Measurements from ENCODE around the gene ISYNA1.

Gene ISYNA1

GRCh38 chr19:18390065-18390907, 47.6 kb downstream of the ISYNA1 start:
- no peak for DNase-seq

- DNase-seq, result no peak
Measured at GRCh38 chr19:18389726-18390064, 48.2 kb downstream of the ISYNA1 start.

GRCh38 chr19:18388960-18389725, 48.8 kb downstream of the ISYNA1 start:
- no peak for DNase-seq

GRCh38 chr19:18388100-18388959, 49.6 kb downstream of the ISYNA1 start:
- DNase-seq, result peak; percentile 85

- no peak for DNase-seq
Measured at GRCh38 chr19:18386543-18387271, 51.2 kb downstream of the ISYNA1 start.

GRCh38 chr19:18385675-18386542, 52.0 kb downstream of the ISYNA1 start, which contains the start of gene GDF15:
GDF15 (plus strand) TSS chr19:18386158; CDS start chr19:18386190, 32 bp downstream.
- DNase-seq, result no peak

GRCh38 chr19:18385359-18385674, 52.6 kb downstream of the ISYNA1 start:
- DNase-seq, result no peak

GRCh38 chr19:18384775-18385174, 53.2 kb downstream of the ISYNA1 start:
- DNase-seq, result no peak

All from NCI-H510A (cell line).